Activated CD4-positive, alpha-beta T cell treated with anti-CD3 and anti-CD28 coated beads, Interleukin-2, amount 50 U/mL, for 4 hours (primary cell): ENCODE measurements around the gene SLC17A4.
"Not testable (repeated sequence)": the region's sequence is repeated elsewhere in the genome, so short reads cannot be mapped to it uniquely, and the experiment has no call there.

Experiments
- DNase-seq, 2 experiments: peaks; one replicate each; pipeline ENCODE4 v3.0.0-alpha.2; 2020

The SLC17A4 gene

GRCh38 chr6:25754535-25754934 lies at the start of gene SLC17A4:
Gene SLC17A4, plus strand, starts transcription at chr6:25754742. Its CDS starts 7,221 bp downstream, at chr6:25761963.
- DNase-seq, result no peak

GRCh38 chr6:25706314-25707014 lies 48.1 kb upstream of the SLC17A4 start:
- no peak for DNase-seq

- no peak for DNase-seq
Observed at GRCh38 chr6:25709761-25710160, 44.8 kb upstream of the SLC17A4 start.

GRCh38 chr6:25710287-25710686 lies 44.3 kb upstream of the SLC17A4 start:
- no peak for DNase-seq

GRCh38 chr6:25713824-25714223 lies 40.7 kb upstream of the SLC17A4 start:
- DNase-seq, result no peak

GRCh38 chr6:25714765-25715164 lies 39.8 kb upstream of the SLC17A4 start:
- no peak for DNase-seq

GRCh38 chr6:25715794-25716193 lies 38.7 kb upstream of the SLC17A4 start:
- DNase-seq, result no peak

- DNase-seq, result no peak
Observed at GRCh38 chr6:25717866-25718740, 36.4 kb upstream of the SLC17A4 start.

- DNase-seq, result no peak
Observed at GRCh38 chr6:25726122-25726911, 28.2 kb upstream of the SLC17A4 start.

GRCh38 chr6:25727028-25727427 lies 27.5 kb upstream of the SLC17A4 start:
- DNase-seq, result no peak

GRCh38 chr6:25730907-25731306 lies 23.6 kb upstream of the SLC17A4 start:
- no peak for DNase-seq

GRCh38 chr6:25731721-25732120 lies 22.8 kb upstream of the SLC17A4 start:
- no peak for DNase-seq

GRCh38 chr6:25732468-25733198 lies 21.9 kb upstream of the SLC17A4 start:
- no peak for DNase-seq

GRCh38 chr6:25735261-25735660 lies 19.3 kb upstream of the SLC17A4 start:
- no peak for DNase-seq

GRCh38 chr6:25743868-25744267 lies 10.7 kb upstream of the SLC17A4 start:
- DNase-seq, result no peak

GRCh38 chr6:25745836-25746235 lies 8.7 kb upstream of the SLC17A4 start:
- DNase-seq, result no peak

GRCh38 chr6:25746968-25747367 lies 7.6 kb upstream of the SLC17A4 start:
- no peak for DNase-seq

- no peak for DNase-seq
Observed at GRCh38 chr6:25747477-25747876, 7.1 kb upstream of the SLC17A4 start.

GRCh38 chr6:25748049-25748448 lies 6.5 kb upstream of the SLC17A4 start:
- DNase-seq, result no peak

GRCh38 chr6:25748601-25749517 lies 5.7 kb upstream of the SLC17A4 start:
- not testable (repeated sequence) for DNase-seq

- DNase-seq, result no peak
Observed at GRCh38 chr6:25749837-25750236, 4.7 kb upstream of the SLC17A4 start.

- DNase-seq, result no peak
Observed at GRCh38 chr6:25750906-25751305, 3.6 kb upstream of the SLC17A4 start.
